K562 (cell line): Measurements from ENCODE around the gene PTK7. TPM values are rescaled to one million over a fixed set of nuclear protein-coding genes. Genes with fewer than 3 reads are reported as not detected.

ENCODE experiments used
- ATAC-seq: fragments of 200-7000 bp; cut with Tn5 transposase; 3 replicates; pipeline ENCODE4 v1.9.1; 2020; ENCODE audit warnings: moderate library complexity
- BruUV-seq: library from RNA; stranded (reverse); fragments of 400-500 nt; replicated peaks from 2 replicates; lab custom pipeline; 2021; lab: Mats Ljungman, UMichigan
- CTCF ChIA-PET: fragments of 300-600 bp; formaldehyde crosslinking; extraction: SDS; loops from one replicate; lab custom pipeline; 2021; ENCODE audit warnings: low intra/inter-chr PET ratio; lab: Yijun Ruan, JAX
- POLR2A ChIA-PET: fragments of 300-600, 350-650 bp; sonication (Branson Sonifier 250); formaldehyde crosslinking; extraction: SDS; loops from one replicate; lab custom pipeline; 2021; ENCODE audit warnings: antibody characterized with exemption, inconsistent platforms; lab: Yijun Ruan, JAX
- DNase-seq, 4 experiments: peaks; one replicate each; pipeline versions ENCODE4 v3.0.0 to v3.0.0-alpha.2; 2011 to 2018; ENCODE audit warnings: low spot score in 3 of 4, mixed read lengths in 3 of 4; ENCODE audit errors: extremely low read depth in 1 of 4
- FAIRE-seq: peaks from 2 replicates; lab custom pipeline; 2011; peaks lifted over from hg19 to GRCh38; lab: Jason Lieb, UNC
- H2AFZ ChIP-seq: 2 replicates; pipeline ENCODE4 v1.6.0; 2011; ENCODE audit warnings: low read depth, low read length, control low read depth, inconsistent platforms
- H3K27ac ChIP-seq: fragments of 200-600 bp; 3 replicates; pipeline ENCODE4 v1.8.0; 2011; ENCODE audit warnings: low read depth, mild to moderate bottlenecking, control low read depth, inconsistent platforms, low read length, moderate library complexity, mixed read lengths; ENCODE audit errors: extremely low read depth
- H3K27me3 ChIP-seq, 2 experiments: fragments of 300-600 bp in 1 of 2; 2 replicates in 1 of 2; 3 replicates in 1 of 2; pipeline versions ENCODE4 v1.6.0 to v1.8.0; 2011; ENCODE audit warnings: inconsistent platforms in 2 of 2, low read length in 2 of 2, mild to moderate bottlenecking in 1 of 2, mixed read lengths in 1 of 2, moderate library complexity in 1 of 2; ENCODE audit not compliant: control insufficient read depth in 2 of 2, insufficient read depth in 2 of 2
- H3K36me3 ChIP-seq: fragments of 300-600 bp; 3 replicates; pipeline ENCODE4 v1.8.0; 2011; ENCODE audit warnings: mild to moderate bottlenecking, low read length, inconsistent platforms; ENCODE audit not compliant: control insufficient read depth, insufficient read depth
- H3K4me1 ChIP-seq, 2 experiments: fragments of 200-600 bp in 1 of 2; replicated peaks in 1 of 2; 2 replicates in 1 of 2; 3 replicates in 1 of 2; pipeline versions ENCODE4 v1.5.1 to v1.8.0; 2011; ENCODE audit warnings: inconsistent platforms in 2 of 2, low read length in 2 of 2, mild to moderate bottlenecking in 1 of 2, mixed read lengths in 1 of 2, moderate library complexity in 1 of 2; ENCODE audit not compliant: control insufficient read depth in 2 of 2, insufficient read depth in 2 of 2
- H3K4me2 ChIP-seq: 2 replicates; pipeline ENCODE4 v1.6.1; 2011; ENCODE audit warnings: low read length, control low read depth, inconsistent platforms, mixed read lengths; ENCODE audit not compliant: insufficient read depth
- H3K4me3 ChIP-seq: fragments of 200-600 bp; sonication (generic), shearing (Covaris generic); 2 replicates; pipeline ENCODE4 v1.5.1; 2016; ENCODE audit warnings: control low read depth, inconsistent platforms
- H3K79me2 ChIP-seq: fragments of 200-600 bp; 3 replicates; pipeline ENCODE4 v1.8.0; 2011; ENCODE audit warnings: low read length, inconsistent platforms; ENCODE audit not compliant: control insufficient read depth, insufficient read depth
- H3K9ac ChIP-seq, 2 experiments: 2 replicates each; pipeline versions ENCODE4 v1.6.0 to v1.6.1; 2011; ENCODE audit warnings: low read depth in 2 of 2, low read length in 2 of 2, control low read depth in 1 of 2, inconsistent platforms in 1 of 2, mild to moderate bottlenecking in 1 of 2, mixed read lengths in 1 of 2; ENCODE audit not compliant: insufficient read depth in 1 of 2
- H3K9me1 ChIP-seq: one replicate; pipeline ENCODE4 v1.6.0; 2011; ENCODE audit warnings: inconsistent platforms, mild to moderate bottlenecking, low read length, moderate library complexity; ENCODE audit not compliant: control insufficient read depth, insufficient read depth
- H3K9me3 ChIP-seq: replicated peaks from 2 replicates; pipeline ENCODE4 v1.5.1; 2011; ENCODE audit warnings: low read depth, low read length, inconsistent platforms; ENCODE audit not compliant: control insufficient read depth, insufficient read depth
- H4K20me1 ChIP-seq: replicated peaks from 2 replicates; pipeline ENCODE4 v1.6.1; 2011; ENCODE audit warnings: low read length, inconsistent platforms, mixed read lengths; ENCODE audit not compliant: control insufficient read depth, insufficient read depth
- E2F3 ChIP-seq: fragments of 250-450 bp; sonication (Bioruptor Pico); IDR thresholded peaks from 2 replicates; pipeline ENCODE4 v1.4.0; 2020; ENCODE audit warnings: mild to moderate bottlenecking
- POLR2A ChIP-seq: fragments of 450-650 bp; conservative IDR thresholded peaks from 2 replicates; pipeline ENCODE4 v1.6.1; 2016
- POLR2G ChIP-seq: fragments of 200-400 bp; formaldehyde crosslinking; IDR thresholded peaks from 2 replicates; pipeline ENCODE4 v1.6.1; 2017; ENCODE audit warnings: low read depth, mild to moderate bottlenecking, antibody characterized with exemption, low read length, moderate library complexity
- RBFOX2 ChIP-seq: fragments of 200-400 bp; formaldehyde crosslinking; IDR thresholded peaks from 2 replicates; pipeline ENCODE4 v1.6.1; 2017; ENCODE audit warnings: low read depth, mild to moderate bottlenecking, low read length, moderate library complexity
- SUPT5H ChIP-seq: fragments of 450-650 bp; IDR thresholded peaks from 2 replicates; pipeline ENCODE4 v1.6.1; 2016
- ZNF140 ChIP-seq: fragments of 250-450 bp; sonication (Bioruptor Pico); IDR thresholded peaks from 2 replicates; pipeline ENCODE4 v1.8.0; 2021; ENCODE audit warnings: moderate library complexity, mild to moderate bottlenecking, inconsistent platforms
- ZNF561 ChIP-seq: fragments of 450-650 bp; formaldehyde crosslinking; conservative IDR thresholded peaks from 2 replicates; pipeline ENCODE4 v1.4.0; 2020; ENCODE audit warnings: mild to moderate bottlenecking, moderate library complexity
- WGBS: fragments of 100-300 bp; shearing (Covaris generic); methylation state at CpG from one replicate; pipeline ENCODE4 v1.1.6; 2016; ENCODE audit warnings: low coverage, mixed read lengths; ENCODE audit not compliant: insufficient coverage; ENCODE audit errors: missing lambda C conversion rate; 5-methylcytosine and 5-hydroxymethylcytosine counted together
- in situ Hi-C: fragments of 300-500 bp; cut with MboI; formaldehyde crosslinking; loops from 4 replicates; pipeline ENCODE4 v1.15.0; 2018; ENCODE audit warnings: inconsistent platforms, mixed read lengths
- intact Hi-C: fragments of 100-400 bp; cut with micrococcal nuclease; formaldehyde crosslinking; loops from 2 replicates; pipeline ENCODE4 v1.14.2; 2022
- polyA plus RNA-seq, 8 experiments: library from polyadenylated mRNA; depleted of rRNA in 4 of 8; stranded (reverse) in 5 of 8; unstranded in 3 of 8; fragments of >200 nt; fragmentation: Nextera tagmentation in 2 of 8; fragmentation: Illumina TruSeq in 1 of 8; extraction: Ambion mirVana in 2 of 8; extraction: Trizol in 1 of 8; gene quantifications; 2 replicates each; pipeline versions ENCODE4 v1.2.1 to v1.2.3, GENCODE V29; 2011 to 2014; ENCODE audit warnings: inconsistent platforms in 1 of 8, missing spikeins in 1 of 8
- total RNA-seq, 7 experiments: library from RNA; depleted of rRNA in 6 of 7; stranded (reverse); fragments of >200 nt in 6 of 7; fragmentation: Illumina TruSeq in 2 of 7; extraction: Trizol in 2 of 7; gene quantifications; 2 replicates each; pipeline versions ENCODE4 v1.2.1 to v1.2.3, GENCODE V29; 2011 to 2021; ENCODE audit warnings: low replicate concordance in 1 of 7

PTK7 gene
- total and polyA plus RNA-seq, 9 of the 15 experiments (the other 6 are each of a cell fraction or from before 2014, with no cell fraction given), result 0.20 to 6.8 (median 4.2) TPM

DNA sequence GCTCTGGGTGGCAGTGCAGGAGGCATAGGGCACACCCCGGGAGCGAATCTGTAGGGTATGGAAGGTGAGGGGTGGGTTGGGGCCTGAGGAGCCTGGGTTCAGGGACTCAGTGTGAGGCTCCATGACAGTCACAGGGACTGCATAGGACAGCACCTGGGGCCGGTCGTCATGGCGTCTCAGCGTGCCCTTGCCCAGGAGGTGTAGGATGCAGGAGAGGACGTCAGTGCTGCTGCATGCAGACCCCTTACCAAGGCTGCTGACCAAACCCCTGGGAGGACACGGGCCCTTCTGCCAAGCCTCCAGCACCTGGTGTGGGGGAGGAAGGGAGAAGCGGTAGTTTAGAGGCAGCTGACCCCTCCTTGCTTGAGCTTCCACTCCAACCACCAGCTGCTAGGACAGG is 38.4 kb upstream of the PTK7 start:
- BruUV-seq, result no TSS peak
- TF ChIP-seq RBFOX2 (peak; percentile 40; the same call in 1 of the 2 replicates), ZNF140 (CRISPR knock-in tag) (no peak), POLR2G (peak; percentile 50)

DNA sequence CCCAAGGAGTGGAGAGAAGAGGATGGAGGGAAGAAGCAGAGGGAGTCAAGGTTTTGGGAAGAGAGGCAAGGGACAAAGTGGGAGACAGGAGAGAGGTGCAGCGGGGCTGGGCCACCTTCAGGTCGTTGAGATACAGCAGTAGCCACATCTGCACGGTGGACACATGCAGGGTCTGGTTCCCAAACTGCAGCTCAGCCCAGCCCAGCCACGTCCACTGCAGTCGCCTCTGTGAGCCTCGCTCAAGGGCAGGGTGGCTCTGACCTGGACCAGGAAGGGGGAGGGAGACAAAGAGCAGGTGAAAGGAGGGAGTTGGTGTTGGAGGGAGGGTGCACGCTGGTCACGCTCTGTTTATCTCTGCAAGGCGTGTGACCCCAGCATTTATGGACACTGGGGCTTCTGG is 37.4 kb upstream of the PTK7 start:
- Histone ChIP-seq H3K9me3 (no peaks in the 10 kb centered on the region), H4K20me1 (no peaks in the 10 kb centered on the region; the same call in 1 of the 2 replicates), H3K4me1 (peaks cover 0 to 10% of the 10 kb centered on the region in 2 experiments; a peak in 3 of 5 replicates), H3K79me2 (no peaks in the 10 kb centered on the region), H3K27me3 (no peaks in the 10 kb centered on the region), H3K27ac (no peak overlapping the region), H3K36me3 (peaks cover 80% of the 10 kb centered on the region), H3K9ac (peak overlapping the region in 1 of 2 experiments; percentile 75; a peak in 1 of 4 replicates), H3K9me1 (peaks cover 6% of the 10 kb centered on the region), H2AFZ (no peak overlapping the region), H3K4me3 (no peak overlapping the region), H3K4me2 (no peak overlapping the region)
- CTCF ChIA-PET, result no interaction called here
- no TSS peak for BruUV-seq
- POLR2A ChIA-PET, result interaction anchor here (0.6 to 2.6 kb wide), 6 partner anchors 10 to 105 kb away, joined by 3 to 7 read pairs (median 4); no protein-coding TSS in a partner anchor
- TF ChIP-seq ZNF561 (CRISPR knock-in tag) (no peak), POLR2A (0 out of 2 replicates have a peak, but pooled peaks have one; percentile 40), RBFOX2 (0 out of 2 replicates have a peak, but pooled peaks have one; percentile 49), E2F3 (CRISPR knock-in tag) (no peak), SUPT5H (0 out of 2 replicates have a peak, but pooled peaks have one; percentile 31)
- no peak for FAIRE-seq
- ATAC-seq, result peak; percentile 46
- no peak for DNase-seq
- WGBS, result 54% methylated on average over 8 of the region's 9 CpGs
- in situ Hi-C loops (no loop called here), intact Hi-C loops (no loop called here)

More for the DNA sequence above, 38.4 kb upstream of the PTK7 start:
- Histone ChIP-seq H3K4me3 (no peak overlapping the region), H4K20me1 (no peaks in the 10 kb centered on the region; the same call in 1 of the 2 replicates), H3K4me2 (no peak overlapping the region), H3K9me1 (peaks cover 6% of the 10 kb centered on the region), H3K79me2 (no peaks in the 10 kb centered on the region), H3K9ac (peak overlapping the region in 1 of 2 experiments; percentile 67; a peak in 2 of 4 replicates), H3K27me3 (no peaks in the 10 kb centered on the region), H3K27ac (no peak overlapping the region), H3K4me1 (peaks cover 0 to 10% of the 10 kb centered on the region in 2 experiments; a peak in 3 of 5 replicates), H3K36me3 (peaks cover 75% of the 10 kb centered on the region), H2AFZ (no peak overlapping the region), H3K9me3 (no peaks in the 10 kb centered on the region)
- ATAC-seq (no peak), DNase-seq (no peak), FAIRE-seq (no peak)
- POLR2A ChIA-PET, result interaction anchor here (0.6 to 5.7 kb wide), 5 partner anchors 8 to 106 kb away, joined by 4 to 22 read pairs (median 6); partner anchors contain the start of genes CUL7 and RRP36
- in situ Hi-C loops (no loop called here), intact Hi-C loops (no loop called here)
- CTCF ChIA-PET, result no interaction called here
- 72% methylated on average over 9 of the region's 9 CpGs for WGBS
